SHP77 (cell line): ENCODE measurements around the gene SEPTIN11.
A peak's percentile ranks its signal among the peaks of the same experiment; 100 is the strongest.

ENCODE experiments used
- DNase-seq, 2 experiments: peaks; one replicate each; lab custom pipeline; 2025; lab: John Stamatoyannopoulos, UW

Gene SEPTIN11

DNA sequence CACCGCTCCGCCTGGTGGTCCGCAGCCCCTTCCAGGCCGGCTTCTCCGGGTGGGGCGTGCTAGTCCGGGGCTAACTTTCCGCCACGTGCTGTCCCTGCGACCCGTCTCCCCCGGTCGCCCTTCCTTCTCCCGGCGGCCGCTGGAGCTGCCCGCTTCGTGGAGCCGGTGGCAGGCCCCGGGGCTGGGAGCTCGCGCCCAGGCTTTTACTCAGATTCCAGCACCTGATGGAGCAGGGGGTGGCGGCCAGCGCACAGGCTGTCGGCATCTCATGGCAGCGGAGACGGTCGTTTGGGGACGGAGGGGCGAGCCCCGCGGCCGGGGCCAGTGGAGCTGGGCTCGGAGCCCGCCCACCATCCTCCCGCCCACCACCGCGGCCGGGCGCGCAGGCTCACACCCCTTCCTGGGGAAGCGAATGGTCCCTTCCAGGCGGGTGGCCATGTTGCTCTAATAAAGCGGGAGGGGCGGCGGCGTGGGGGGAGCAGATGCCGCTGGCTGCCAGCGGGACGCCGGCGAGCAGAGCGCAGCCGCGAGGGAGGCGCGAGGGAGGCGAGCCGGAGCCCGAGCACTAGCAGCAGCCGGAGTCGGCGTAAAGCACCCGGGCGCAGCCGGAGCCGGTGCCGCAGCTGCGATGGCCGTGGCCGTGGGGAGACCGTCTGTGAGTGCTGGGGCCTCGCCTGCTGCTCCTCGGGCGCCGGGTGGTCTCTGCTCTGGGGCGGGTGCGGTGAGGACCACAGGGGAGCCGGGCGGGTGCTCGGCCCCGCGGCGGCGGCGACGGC lies at the start of gene SEPTIN11:
TSS of gene SEPTIN11 (plus strand) at position 477 of the 776 bp plus-strand sequence. CDS start at position 629, 152 bp downstream.
- DNase-seq: peak; percentile 80 to 89

DNA sequence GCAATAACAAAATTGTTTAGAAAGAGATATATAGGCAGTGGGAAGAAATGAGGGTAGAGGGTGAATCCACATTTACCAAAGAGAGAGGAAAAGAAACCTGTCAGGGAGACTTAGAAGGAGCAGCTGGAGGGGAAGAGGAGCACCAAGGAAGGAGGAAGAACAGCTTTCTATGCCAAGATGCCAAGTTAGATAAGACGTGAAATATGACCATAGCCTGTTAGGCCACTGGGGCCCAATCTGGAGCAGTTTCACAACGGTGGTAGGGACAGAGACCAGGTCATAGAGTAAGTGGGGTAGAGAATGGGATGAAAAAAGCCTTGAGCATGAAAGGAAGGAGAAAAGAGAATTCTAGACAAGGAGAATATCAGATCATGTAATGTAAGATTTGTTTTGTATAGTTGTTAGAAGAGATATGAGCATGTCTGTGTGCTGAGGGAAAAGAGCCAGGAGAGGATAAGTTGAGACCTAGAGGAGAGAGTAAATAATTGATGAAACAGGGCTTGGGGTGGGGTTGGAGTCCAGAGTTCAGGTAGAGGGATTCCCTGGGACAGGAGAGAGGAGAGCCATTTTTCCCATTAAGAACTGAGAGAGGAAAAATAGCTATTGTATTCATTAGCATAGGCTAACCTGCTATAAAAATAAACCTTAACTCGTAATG lies 47.2 kb upstream of the SEPTIN11 start:
- no peak for DNase-seq

DNA sequence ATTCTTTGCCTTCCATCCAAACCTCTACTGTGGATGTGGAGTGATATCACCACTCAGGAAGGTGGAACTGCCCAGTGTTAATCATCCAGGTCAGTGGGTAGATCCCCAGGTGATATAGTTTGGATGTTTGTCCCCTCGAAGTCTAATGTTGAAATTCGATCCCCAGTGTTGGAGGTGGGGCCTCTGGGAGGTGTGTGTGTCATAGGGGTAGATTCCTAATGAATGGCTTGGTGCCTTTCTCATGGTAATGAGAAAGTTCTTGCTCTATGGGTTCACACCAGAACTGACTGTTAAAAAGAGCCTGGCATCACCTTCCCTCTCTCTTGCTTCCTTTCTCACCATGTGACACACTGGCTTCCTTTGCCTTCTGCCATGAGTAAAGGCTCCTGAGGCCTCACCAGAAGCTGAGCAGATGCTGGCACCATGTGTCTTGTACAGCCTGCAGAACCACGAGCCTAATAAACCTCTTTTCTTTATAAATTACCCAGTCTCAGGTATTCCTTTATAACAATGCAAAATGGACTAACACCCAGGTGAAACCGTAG lies 44.8 kb upstream of the SEPTIN11 start:
- DNase-seq: no peak

DNA sequence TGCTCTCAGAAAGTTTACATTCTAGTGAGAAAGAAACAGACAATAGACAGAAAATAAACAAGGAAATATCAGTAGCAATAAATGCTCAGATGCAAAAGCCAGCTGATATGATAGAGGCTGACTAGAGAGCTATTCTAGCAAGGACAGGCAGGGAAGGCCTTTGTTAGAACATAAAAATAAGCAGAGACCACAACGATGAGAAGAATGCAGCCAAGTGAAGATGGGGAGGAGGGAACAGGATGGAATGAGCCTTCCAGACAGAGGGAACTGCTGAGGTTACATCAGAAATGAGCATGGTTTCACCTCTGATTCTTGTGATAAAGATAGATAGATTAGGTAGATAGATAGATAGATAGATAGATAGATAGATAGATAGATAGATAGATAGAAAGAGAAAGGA lies 44.0 kb upstream of the SEPTIN11 start:
- DNase-seq: no peak

DNA sequence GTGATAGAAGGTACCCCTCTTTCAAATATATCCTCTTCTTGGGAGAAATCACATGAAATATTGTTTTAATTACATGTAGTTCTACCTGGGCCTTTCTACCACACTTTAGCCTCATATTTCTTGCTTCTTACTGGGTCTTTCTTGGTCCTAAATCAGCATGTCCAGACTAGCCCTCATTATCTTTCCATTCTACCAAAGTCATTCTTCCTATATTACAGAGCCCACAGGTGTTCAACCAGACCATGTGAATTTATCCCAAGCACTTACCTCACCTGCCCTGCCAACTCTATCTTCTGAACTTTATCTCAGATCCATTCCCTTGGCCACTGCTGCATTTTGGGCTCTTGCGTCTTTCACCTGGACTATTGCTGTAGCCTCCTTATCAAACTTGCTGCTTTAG lies 39.8 kb upstream of the SEPTIN11 start:
- no peak for DNase-seq

DNA sequence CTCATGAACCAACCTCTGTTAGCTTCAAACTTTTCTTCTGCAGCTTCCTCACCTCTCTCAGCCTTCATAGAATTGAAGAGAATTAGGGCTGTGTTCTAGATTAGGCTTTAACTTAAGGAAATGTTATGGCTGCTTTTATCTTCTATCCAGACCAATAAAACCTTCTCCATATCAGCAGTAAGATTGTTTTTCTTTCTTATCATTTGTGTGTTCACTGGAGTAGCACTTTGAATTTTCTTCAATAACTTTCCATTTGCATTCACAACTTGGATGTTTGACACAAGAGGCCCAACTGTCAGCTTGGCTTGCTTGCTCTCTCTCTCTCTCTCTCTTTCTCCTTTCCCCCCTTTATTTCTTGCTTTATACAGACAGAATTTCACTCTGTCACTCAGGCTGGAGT lies 28.8 kb upstream of the SEPTIN11 start:
- no peak for DNase-seq

DNA sequence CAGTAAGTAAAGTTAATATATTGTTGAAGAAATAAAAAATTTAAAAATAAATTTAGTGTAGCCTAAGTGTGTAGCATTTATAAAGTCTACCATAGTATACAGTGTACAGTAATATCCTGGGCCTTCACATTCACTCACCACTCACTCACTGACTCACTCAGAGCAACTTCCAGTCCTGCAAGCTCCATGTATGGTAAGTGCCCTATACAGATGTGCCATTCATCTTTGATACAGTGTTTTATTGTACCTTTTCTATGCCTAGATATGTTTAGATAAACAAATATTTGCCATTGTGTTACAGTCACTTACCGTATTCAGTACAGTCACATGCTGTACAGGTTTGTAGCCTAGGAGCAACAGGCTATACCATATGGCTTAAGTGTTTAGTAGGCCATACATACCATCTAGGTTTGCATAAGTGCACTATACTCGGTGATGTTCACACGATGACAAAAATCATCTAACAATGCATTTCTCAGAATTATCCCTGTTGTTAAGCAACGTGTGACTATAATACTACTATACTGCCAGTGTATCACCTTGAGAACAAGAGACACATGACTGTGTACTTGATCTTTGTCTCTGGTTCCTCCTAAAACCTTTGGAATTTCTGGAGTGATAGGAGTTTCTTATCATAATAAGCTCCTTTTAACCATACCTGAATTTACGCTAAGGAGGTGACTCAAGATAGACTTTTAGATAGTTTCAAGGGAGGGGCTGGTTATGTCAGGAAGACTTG lies 25.8 kb upstream of the SEPTIN11 start:
- DNase-seq: no peak

DNA sequence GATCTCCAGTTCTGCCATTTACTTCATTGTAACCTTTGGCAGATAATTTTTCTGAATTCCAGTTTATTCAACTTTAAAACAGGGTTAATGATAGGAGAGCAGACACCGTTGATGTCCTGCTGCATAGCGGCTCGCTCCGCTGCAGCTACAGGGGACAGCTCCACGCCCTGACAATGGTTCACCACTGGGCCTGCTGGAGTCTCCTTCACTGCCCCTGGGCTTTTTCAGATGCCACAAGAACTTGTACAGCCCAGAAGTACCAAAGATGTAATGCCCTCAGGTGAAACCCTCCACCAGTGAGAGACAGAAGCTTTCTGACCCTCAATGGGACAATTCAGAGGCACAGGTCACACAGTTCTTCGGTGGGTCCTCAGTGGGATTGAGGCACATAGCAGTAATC lies 22.7 kb upstream of the SEPTIN11 start:
- no peak for DNase-seq

DNA sequence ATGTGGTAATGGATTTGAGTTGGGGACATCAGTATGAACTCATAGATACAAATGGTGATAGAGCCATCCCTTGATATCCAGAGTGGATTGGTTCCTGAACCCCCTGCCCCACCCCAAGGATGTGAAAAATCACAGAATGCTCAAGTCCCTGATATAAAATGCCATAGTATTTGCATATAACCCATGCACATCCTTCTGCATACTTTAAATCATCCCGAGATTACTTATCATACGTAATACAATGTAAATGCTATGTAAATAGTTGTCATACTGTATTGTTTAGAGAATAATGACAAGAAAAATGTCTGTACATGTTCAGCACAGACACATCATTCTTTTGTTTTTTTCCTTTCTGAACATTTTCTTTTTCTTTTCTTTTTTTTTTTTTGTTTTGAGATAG lies 18.9 kb upstream of the SEPTIN11 start:
- no peak for DNase-seq

DNA sequence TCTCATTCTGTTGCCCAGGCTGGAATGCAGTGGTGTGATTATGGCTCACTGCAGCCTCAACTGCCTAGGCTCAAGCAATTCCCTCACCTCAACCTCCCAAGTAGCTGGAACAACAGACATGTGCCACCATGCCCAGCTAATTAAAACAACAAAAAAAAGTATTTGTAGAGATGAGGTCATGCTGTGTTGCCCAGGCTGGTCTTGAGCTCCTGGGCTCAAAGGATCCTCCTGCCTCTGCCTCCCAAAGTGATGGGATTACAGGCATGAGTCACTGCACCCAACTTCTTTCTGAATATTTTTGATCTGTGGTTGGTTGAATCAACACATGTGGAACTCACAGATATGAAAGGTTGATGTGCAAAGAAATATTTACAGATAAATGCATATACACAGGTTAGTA lies 18.5 kb upstream of the SEPTIN11 start:
- no peak for DNase-seq

DNA sequence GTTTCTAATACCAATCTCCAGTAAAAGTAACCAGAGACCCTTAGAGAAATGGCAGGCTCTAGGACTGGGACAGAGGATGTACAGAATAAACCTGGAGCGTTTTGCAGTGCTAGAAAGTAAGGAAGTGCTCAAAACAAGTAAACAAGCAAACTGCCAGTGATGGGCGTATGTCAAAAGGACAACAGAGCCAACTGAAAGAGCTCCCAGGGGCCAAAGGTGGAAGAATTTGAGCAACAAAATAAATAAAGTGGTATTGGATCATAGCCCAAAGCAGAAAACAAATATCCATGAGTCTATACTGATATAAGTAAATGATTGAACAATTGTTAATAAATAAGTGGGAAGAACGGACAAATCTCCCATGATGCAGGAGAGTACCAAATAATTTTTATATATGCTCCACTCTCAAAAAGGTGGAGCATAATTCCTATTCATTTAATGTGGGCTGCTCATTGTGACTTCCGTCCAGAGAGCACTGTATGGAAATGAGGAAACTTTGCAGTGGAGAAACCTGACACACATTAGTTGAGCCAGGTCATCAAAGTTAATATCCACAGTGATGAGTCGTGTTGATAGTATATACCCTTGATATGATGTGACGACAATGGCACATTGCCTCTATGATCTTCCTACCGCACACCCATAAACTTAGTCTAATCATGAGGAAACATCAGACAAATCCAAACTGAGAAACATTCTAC lies 17.8 kb upstream of the SEPTIN11 start:
- DNase-seq: no peak

DNA sequence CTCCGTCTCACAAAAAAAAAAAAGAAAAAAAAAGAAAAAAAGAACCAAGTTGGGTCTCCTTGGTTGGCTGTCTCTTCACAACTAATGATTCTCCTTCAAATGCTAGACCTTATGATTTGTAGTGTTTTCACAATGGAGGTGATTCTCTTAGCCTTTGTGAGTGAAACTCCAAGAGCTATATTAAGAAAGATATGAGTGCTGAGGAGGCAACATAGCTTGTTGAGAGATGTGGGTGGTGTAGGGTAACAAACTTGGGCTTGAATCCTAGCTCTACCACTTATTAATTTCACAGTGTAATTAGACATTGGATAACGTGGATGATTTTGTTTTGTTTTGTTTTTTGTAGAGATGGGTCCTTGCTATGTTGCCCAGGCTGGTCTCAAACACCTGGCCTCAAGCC lies 10.4 kb upstream of the SEPTIN11 start:
- DNase-seq: no peak

DNA sequence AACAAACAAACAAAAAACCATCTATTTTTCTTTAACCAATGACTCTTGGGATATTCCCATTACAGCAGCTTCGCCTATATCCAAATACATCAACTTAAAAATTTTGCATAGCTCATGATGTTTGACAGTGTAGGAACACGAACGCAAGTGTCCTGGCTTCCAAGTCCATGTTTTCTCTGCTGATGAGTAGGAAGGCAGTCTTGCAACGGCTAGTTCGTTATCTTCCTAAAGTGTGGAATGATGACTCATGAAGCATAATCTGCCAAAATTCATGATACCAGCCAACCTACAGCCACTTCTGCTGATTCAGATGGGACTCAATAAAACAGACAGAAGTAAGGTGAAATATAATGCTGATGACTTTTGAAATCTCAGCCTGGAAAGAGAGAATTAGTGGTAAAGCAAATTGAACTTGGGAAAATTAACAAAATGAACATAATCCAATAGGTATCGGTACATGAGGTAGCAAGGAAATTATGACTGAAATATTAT lies 6.4 kb upstream of the SEPTIN11 start:
- no peak for DNase-seq

DNA sequence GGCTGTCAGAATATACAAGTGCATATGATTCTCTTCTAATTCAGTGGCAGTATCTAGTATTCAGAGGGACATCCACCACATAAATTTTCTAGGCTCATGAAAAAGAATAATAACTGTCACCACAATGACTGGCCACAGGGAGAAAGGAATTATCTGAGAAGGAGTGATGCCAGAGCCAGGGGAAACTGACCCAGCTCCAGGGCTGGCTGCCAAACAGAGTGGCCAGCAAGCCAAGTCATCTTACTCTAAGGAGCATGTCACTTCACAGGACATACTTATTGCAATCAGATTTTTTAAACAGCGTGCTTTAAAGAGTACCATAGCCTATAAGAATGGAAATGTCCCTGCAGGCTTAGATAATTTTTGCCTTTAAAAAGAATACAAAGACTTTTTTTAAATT lies 5.8 kb upstream of the SEPTIN11 start:
- DNase-seq: no peak

DNA sequence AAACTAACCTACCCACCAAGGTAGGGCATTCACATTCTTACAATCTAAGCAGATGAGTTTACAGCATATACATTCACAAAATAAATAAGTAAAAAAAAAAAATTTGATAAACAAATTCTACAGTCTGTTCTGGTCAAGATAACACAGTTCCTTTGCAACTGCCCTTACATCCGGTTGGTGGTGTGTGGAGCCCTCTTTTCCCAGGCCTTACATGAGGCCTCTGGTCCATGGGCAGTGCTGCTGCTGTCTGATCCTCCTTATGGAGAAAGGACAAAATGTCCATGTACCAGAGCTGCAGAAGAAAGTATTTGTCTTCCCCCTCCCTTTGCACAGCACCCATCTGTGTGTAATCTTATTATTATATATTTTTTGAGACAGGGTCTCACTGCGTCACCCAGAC lies 2.2 kb upstream of the SEPTIN11 start:
- no peak for DNase-seq

DNA sequence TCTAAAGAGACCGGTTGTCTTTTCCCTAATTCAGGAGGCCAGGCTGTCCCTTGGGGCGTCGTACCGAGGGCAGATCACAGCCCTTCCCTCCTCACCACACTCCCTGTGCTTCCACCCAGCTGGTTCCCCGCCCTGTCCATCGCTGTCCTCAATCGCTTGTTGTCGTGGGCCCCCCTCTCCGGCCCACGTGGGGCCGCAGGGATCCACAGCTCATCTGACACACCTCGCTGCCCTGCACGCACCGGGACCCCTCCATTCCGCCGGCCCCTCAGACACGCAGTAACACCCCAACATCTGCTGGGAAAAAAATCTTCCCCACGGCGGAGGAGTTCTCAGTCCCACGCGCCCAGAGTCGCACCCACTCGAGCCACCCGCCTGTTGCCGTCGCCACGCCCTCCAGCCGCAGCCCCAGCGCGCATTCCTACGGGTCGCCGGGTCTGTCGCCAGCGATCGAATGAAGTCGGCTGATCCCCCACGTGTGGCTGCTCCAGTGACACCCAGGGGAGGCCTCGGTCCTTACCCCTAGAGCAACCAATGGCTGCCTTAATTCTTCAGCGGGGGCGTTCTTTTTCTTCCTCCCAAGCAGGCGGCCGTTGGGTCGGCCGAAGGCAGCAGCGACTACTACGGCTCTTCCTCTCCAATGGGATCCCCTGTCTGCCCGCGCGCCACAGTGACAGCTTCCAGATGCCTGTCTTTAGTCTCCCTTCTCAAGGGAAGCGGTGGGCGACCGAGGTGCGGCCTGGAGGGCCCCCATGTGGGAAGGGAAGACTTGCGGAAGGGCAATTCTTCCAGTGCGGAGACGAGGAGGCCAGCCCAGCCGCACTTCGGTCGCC lies 893 bp upstream of the SEPTIN11 start:
- peak; percentile 69 to 80 for DNase-seq

DNA sequence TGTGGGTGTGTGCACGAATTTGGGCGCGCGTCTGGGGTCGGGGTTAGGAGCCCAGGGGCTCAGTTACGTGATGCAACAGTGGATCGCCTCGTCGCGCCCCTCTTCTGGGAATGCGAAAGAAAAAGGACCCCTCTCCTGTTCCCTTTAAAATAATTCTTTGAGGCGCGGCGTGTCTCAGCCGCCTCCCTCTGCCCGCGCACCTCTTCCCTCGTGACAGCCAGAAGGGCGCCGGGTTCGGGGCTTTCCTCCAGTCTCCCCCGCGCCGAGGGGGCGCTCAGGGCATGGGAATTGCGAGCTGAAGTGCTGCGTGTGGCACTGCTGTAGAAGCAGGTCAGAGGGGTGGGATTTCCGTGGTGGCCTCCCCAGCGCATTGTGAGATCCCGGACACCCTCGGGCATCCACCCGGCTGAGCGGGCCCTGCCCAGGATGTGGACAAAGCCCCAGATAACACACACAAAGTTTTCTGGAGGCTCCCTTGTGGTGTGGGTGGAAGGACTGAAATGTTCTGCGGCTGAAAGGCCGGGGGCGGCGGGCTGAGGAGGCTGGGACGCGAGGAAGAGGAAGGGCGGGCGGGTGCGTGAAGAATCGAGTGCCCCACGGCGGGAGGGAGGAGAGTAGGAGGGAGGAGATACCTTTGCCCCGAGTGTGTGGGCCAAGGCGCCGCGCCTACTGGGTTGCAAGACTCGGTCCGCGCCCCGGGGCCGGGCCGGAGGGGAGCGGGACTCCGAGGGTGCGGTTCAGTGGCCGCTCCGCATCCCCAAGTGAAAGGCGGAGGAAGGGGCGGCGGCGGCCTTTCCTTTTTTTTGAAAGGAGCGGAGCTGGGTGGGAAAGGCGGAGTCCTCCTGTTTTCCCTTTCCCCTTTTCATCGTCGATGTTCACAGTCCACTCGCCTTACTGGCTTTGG lies 752 bp downstream of the SEPTIN11 start:
- DNase-seq: peak; percentile 28 to 42

DNA sequence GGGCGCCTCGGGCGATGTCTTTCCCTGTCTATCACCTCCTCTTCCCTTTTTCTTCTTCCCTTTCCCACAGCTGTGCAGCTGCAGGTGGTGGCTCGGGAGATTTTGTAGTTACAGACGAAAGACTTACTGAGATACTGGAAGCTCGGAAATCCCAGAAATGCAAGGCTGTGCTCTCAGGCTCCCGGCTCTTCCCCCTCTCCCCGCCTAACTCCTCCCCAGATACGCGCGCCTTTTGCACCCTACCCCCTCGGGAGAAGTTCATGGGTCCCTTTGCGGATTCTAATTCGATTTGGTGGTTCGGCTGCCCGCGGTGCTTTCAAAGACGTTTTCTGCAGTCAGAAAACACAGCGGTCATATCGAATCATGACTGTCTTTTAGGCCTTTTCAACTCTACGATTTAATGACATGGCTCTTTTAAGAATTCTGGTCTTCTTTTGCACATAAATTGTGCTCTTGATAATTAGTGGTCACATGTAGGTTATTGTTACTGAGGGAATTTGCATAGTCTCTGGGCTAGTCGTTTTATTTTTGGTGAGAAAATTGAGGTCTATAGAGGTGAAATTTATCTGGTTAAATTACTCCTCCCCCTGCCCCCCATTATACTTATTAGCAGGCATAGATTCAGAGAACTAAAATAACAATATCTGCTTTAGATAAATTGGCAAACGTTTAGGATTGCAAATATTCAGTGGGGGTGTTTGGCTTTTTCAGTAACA lies 1.6 kb downstream of the SEPTIN11 start:
- peak in 1 of 2 experiments; percentile 27 for DNase-seq

DNA sequence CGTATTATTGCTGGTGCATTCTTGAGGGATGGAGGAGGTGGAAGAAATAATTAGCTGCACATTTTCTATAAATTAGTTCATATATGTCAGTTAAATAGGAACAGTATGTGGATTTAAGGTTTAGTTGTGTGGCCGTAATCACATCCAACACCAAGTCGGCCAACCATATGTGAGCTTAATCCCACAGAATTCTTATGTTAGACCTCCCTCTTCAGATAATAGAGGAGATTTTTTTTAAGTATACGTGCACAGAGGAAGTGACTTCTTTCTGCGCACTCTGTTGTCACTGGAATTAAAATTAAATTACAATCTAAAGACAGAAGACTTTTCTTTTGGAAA lies 2.1 kb downstream of the SEPTIN11 start:
- no peak for DNase-seq
